ENCODE data around the gene TRAPPC14. TPM values are rescaled to one million over a fixed set of nuclear protein-coding genes. Genes with fewer than 3 reads are reported as not detected.

TRAPPC14 gene
- total RNA-seq, 2 donors from 2014 or later = 24.7 to 30.0 TPM

DNA sequence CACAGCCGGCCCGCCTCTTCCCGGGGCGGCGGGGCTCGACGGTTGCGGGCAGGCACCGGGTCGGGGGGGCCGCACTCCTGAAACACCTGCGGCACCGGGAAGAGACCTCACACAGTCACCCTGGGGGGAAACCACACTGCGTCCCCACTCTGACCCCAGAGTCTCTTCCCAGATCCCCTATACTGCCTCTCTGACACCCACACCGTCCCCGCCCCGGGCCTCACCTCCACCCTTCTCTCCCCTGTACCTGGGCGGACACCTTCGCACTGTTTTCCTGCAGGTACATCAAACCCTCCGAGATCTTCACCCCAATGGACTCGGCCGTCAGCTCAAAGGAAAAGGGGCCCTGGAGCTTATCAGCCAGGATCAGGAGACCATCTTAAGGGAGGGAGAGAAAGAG, 13.3 kb upstream of the TRAPPC14 start:
- no peak for TF ChIP-seq CTCF (conservative IDR thresholded peaks at IDR 0.05)
- H3K27me3 ChIP-seq (ENCODE audit: control insufficient read depth, insufficient read depth, low read length, poor library complexity, severe bottlenecking) = no peaks in the 10 kb centered on the region
- peaks cover 8% of the 10 kb centered on the region for H3K4me1 ChIP-seq (ENCODE audit: control insufficient read depth, insufficient read depth, low read length)
- H3K36me3 ChIP-seq (ENCODE audit: control insufficient read depth, insufficient read depth, low read length) = no peaks in the 10 kb centered on the region
- peaks cover 23% of the 10 kb centered on the region for H3K27me3 Mint-ChIP-seq (ENCODE audit: insufficient read depth)
- WGBS, 2 experiments (ENCODE audit: insufficient coverage in 1 of 2, insufficient read length in 1 of 2) = 53 to 89% methylated on average over 3 to 22 of the region's 22 CpGs
- H3K9me3 Mint-ChIP-seq = no peaks in the 10 kb centered on the region
- peaks cover 20% of the 10 kb centered on the region for H3K36me3 Mint-ChIP-seq (ENCODE audit: low read depth)
- no peak overlapping the region for H3K27ac Mint-ChIP-seq
- no peak overlapping the region for H3K4me3 ChIP-seq (ENCODE audit: low read length)
- H3K9me3 ChIP-seq (ENCODE audit: control insufficient read depth, low read length) = no peaks in the 10 kb centered on the region
- peak overlapping the region; percentile 41 for H3K4me3 Mint-ChIP-seq
- no peak overlapping the region for H3K27ac ChIP-seq (ENCODE audit: low read depth, low read length)
- H3K4me1 Mint-ChIP-seq = peaks cover 42% of the 10 kb centered on the region
- peak; percentile 69 for DNase-seq
- no peak overlapping the region for H3K9ac ChIP-seq (ENCODE audit: extremely low read depth, low read length, poor library complexity, severe bottlenecking)

- peaks cover 42% of the 10 kb centered on the region for H3K4me1 Mint-ChIP-seq
- H3K9ac ChIP-seq (ENCODE audit: extremely low read depth, low read length, poor library complexity, severe bottlenecking) = no peak overlapping the region
- peaks cover 28% of the 10 kb centered on the region for H3K27me3 Mint-ChIP-seq (ENCODE audit: insufficient read depth)
Measured at GRCh38 chr7:100171087-100171681, 12.7 kb upstream of the TRAPPC14 start.

DNA sequence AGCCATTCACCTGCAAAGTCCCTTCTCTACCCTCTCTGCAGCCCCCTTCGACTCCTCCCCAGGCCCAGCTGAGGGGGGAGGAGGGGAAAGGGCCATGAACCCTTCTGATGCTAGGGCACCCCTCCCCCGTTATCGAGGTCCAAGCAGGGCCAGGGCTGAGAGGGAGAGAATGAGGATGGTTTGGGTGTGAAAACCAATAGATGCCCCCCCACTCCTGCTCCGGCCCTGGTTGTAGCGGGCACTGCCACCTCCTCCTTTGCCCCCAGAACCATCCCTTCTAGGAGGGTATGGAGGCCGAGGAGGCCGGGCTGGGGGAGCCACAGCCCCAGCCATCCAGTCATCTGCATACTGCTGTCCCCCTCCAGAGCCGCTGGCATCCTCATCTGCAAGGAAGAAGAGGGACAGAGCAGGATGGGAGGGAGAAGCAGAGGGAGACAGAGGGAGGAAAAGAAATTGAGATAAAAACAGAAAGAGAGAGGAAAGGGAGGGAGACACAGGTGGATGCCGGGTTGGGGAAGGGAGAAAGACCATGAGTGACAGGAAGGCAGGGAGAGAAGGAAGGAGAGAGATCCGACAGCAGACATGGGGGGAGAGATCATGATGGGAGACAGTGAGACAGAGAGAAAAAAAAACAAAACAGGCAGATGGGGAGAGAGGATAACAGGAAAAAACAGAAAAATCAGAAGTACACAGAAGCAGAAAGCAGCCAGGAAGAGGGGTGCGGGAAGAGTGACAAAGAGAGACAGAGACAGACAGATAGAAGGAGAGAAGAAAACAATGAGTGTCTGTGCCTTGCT, 11.8 kb upstream of the TRAPPC14 start:
- WGBS, 2 experiments (ENCODE audit: insufficient coverage in 1 of 2, insufficient read length in 1 of 2) = 80 to 88% methylated on average over 3 to 11 of the region's 11 CpGs
- peak overlapping the region; percentile 58 for H3K4me3 ChIP-seq (ENCODE audit: low read length)
- H3K4me1 ChIP-seq (ENCODE audit: control insufficient read depth, insufficient read depth, low read length) = peaks cover 9% of the 10 kb centered on the region
- Mint-ChIP-seq H3K27ac (no peak overlapping the region), H3K27me3 (ENCODE audit: insufficient read depth) (peaks cover 31% of the 10 kb centered on the region), H3K4me3 (peak overlapping the region; percentile 41), H3K9me3 (no peaks in the 10 kb centered on the region), H3K4me1 (peaks cover 39% of the 10 kb centered on the region), H3K36me3 (ENCODE audit: low read depth) (peaks cover 19% of the 10 kb centered on the region)
- TF ChIP-seq CTCF (conservative IDR thresholded peaks at IDR 0.05) = no peak
- no peaks in the 10 kb centered on the region for H3K27me3 ChIP-seq (ENCODE audit: control insufficient read depth, insufficient read depth, low read length, poor library complexity, severe bottlenecking)
- no peak overlapping the region for H3K27ac ChIP-seq (ENCODE audit: low read depth, low read length)
- H3K9me3 ChIP-seq (ENCODE audit: control insufficient read depth, low read length) = no peaks in the 10 kb centered on the region
- no peak overlapping the region for H3K9ac ChIP-seq (ENCODE audit: extremely low read depth, low read length, poor library complexity, severe bottlenecking)
- DNase-seq = no peak
- no peaks in the 10 kb centered on the region for H3K36me3 ChIP-seq (ENCODE audit: control insufficient read depth, insufficient read depth, low read length)

More at GRCh38 chr7:100171087-100171681, 12.7 kb upstream of the TRAPPC14 start:
- WGBS, 2 experiments (ENCODE audit: insufficient coverage in 1 of 2, insufficient read length in 1 of 2) = 12 to 20% methylated on average over 19 to 61 of the region's 61 CpGs
- Histone ChIP-seq H3K27ac (ENCODE audit: low read depth, low read length) (no peak overlapping the region), H3K27me3 (ENCODE audit: control insufficient read depth, insufficient read depth, low read length, poor library complexity, severe bottlenecking) (no peaks in the 10 kb centered on the region), H3K36me3 (ENCODE audit: control insufficient read depth, insufficient read depth, low read length) (no peaks in the 10 kb centered on the region), H3K4me3 (ENCODE audit: low read length) (peak overlapping the region; percentile 58), H3K4me1 (ENCODE audit: control insufficient read depth, insufficient read depth, low read length) (peaks cover 9% of the 10 kb centered on the region), H3K9me3 (ENCODE audit: control insufficient read depth, low read length) (no peaks in the 10 kb centered on the region)
- H3K27ac Mint-ChIP-seq = no peak overlapping the region
- H3K9me3 Mint-ChIP-seq = no peaks in the 10 kb centered on the region
- no peak for TF ChIP-seq CTCF (conservative IDR thresholded peaks at IDR 0.05)
- H3K4me3 Mint-ChIP-seq = peak overlapping the region; percentile 41
- peaks cover 20% of the 10 kb centered on the region for H3K36me3 Mint-ChIP-seq (ENCODE audit: low read depth)
- peak; percentile 87 for DNase-seq

All from endodermal cell (in vitro differentiated cells).